Hematopoietic multipotent progenitor cell treated with erythropoietin and hydrocortisone succinate and interleukin-3 and kit ligand, for 15 days (in vitro differentiated cells): Measurements from ENCODE around the gene TRIP13.
"Not testable (repeated sequence)": the region's sequence is repeated elsewhere in the genome, so short reads cannot be mapped to it uniquely, and the experiment has no call there.

Experiments
- DNase-seq: peaks from one replicate; pipeline ENCODE4 v3.0.0-alpha.2; 2015; ENCODE audit warnings: low spot score

Gene TRIP13

GRCh38 chr5:893711-894110 lies 1.0 kb downstream of the TRIP13 start:
- DNase-seq = no peak

- DNase-seq = no peak
These were observed 8.1 kb downstream of the TRIP13 start for GRCh38 chr5:900781-901180.

DNA sequence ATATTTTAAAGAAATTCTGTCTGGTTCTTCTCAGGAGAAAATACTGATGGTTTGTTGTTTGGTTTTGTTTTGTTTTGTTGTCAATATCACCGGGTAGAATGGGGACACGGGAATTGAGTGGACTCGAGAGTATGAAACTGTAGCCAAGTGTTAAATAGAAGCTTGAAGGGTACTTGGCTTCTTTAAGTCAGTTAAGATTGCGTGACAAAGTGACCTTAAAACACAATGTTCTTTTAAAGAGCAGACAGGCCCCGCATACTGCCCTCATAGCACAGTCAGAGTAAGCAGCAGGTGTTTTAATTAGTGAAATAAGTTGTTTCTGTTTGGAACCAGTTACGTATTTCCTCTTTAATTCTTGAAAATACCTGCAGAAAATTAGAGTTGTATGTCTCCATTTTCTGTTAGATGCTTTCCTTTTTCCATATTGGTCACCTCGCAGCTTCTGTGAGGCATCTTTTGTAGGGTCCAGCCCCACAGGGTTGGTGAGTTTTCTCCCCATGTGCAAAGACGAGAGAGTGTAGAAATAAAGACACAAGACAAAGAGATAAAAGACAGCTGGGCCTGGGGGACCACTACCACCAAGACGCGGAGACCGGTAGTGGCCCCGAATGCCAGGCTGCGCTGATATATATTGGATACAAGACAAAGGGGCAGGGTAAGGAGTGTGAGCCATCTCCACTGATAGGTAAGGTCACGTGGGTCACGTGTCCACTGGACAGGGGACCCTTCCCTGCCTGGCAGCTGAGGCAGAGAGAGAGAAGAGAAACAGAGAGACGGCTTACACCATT lies 9.6 kb downstream of the TRIP13 start:
- DNase-seq = no peak

- no peak for DNase-seq
These were observed 11.0 kb downstream of the TRIP13 start for GRCh38 chr5:903756-904096.

GRCh38 chr5:905139-905642 lies 12.5 kb downstream of the TRIP13 start:
- no peak for DNase-seq

DNA sequence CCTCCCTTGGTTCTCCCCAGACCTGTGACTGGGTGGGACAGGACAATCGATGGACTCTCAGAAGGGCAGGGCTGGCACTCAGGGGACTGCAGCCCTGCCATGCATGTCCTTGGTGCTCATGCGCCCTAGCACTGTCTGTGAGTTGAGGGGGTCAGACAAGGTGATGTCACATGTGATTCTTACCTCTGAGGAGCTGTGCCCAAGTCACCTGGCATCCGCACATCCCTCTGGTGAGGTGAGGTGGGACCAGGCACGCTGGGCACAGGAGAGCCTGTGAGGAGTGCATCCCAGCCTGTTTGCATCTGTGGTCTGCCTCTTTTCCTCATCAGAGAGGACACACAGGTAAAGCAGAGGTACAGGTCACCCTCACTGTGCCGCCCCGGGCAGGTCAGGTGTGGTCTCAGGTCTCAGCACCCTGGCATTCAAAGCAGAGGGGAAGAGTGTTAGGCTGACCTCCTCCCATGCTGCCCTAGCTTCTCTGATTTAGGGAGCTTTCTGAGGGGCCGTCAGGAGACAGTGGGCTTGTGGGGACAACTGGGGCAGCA lies 14.8 kb downstream of the TRIP13 start:
- no peak for DNase-seq

- DNase-seq = no peak
These were observed 15.5 kb downstream of the TRIP13 start for GRCh38 chr5:908172-908571.

DNA sequence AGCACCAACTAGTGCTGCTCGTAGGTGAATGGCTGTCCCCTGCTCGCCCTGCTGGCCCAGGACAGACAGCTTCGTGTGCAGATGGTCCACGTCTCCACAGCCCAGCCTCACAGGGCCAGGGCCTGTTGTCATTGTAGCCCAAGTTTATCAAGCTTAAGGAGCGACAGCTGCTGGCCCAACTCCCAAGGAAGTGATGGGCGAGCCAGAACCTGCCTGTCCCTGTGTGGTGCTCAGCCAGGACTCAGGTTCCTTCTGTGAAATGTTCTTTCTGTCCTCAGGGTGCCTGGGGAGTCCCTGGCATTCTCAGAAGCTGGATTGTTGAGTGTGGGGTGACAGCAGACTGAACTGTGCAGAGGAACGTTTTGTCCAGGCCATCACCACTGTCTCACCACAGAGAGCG lies 16.4 kb downstream of the TRIP13 start:
- no peak for DNase-seq

- no peak for DNase-seq
These were observed 17.5 kb downstream of the TRIP13 start for GRCh38 chr5:909994-910768.

DNA sequence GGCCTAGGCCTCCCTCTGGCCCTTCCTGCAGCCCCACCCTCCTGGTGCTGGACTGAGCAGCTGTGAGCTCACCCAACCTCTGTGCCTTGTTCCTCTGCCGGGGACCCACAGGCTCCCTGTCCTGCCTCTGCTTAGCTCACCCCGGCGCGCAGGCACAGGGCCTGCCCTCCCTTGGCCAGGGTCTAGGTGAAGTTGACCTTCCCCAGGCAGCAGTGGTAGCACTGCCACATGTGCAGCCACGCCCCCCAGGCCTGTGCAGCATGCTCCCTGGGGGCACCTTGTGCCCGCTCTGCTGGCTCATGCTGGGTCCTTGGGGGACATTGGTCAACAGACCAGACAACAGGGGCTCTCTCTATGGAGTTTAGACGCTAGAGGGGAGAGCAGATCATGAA lies 18.1 kb downstream of the TRIP13 start:
- DNase-seq = no peak

DNA sequence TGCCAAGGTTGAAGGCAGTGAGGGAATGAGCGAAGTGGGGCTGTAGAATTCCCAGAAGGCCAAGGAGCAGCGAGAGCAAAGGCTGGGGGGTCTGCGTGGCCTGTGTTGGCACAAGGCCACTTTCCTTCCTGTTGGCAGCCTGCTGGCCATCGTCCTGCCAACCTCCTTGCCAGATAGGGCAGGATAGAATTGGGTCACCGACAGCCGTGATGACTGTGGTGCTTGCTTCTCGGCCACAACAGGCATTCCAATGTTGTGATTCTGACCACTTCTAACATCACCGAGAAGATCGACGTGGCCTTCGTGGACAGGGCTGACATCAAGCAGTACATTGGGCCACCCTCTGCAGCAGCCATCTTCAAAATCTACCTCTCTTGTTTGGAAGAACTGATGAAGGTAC lies 18.9 kb downstream of the TRIP13 start:
- DNase-seq = no peak

- no peak for DNase-seq
These were observed 19.8 kb downstream of the TRIP13 start for GRCh38 chr5:912280-913091.

- no peak for DNase-seq
These were observed 21.5 kb downstream of the TRIP13 start for GRCh38 chr5:914174-914573.

DNA sequence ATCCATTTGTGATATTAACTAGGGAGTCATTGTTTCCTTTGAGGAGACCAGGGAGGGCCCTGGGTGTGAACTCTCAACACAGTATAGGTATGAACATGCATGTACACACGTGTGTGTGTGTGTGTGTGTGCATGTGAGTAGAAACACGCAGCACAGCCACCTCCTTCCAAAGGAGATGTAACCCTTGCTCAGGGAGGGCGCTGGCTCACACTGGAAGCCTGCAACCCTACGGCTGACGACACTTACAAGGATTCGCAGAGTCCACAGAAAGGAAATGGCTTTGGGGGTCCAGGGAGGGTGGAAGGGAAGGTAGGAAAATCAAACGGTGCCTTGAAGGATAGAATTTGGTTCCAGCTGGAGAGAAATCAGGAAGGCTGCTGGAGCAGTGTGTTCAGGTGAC lies 21.9 kb downstream of the TRIP13 start:
- DNase-seq = no peak

- DNase-seq = not testable (repeated sequence)
These were observed 22.7 kb downstream of the TRIP13 start for GRCh38 chr5:915346-915745.

GRCh38 chr5:915946-916345 lies 23.3 kb downstream of the TRIP13 start:
- DNase-seq = no peak

DNA sequence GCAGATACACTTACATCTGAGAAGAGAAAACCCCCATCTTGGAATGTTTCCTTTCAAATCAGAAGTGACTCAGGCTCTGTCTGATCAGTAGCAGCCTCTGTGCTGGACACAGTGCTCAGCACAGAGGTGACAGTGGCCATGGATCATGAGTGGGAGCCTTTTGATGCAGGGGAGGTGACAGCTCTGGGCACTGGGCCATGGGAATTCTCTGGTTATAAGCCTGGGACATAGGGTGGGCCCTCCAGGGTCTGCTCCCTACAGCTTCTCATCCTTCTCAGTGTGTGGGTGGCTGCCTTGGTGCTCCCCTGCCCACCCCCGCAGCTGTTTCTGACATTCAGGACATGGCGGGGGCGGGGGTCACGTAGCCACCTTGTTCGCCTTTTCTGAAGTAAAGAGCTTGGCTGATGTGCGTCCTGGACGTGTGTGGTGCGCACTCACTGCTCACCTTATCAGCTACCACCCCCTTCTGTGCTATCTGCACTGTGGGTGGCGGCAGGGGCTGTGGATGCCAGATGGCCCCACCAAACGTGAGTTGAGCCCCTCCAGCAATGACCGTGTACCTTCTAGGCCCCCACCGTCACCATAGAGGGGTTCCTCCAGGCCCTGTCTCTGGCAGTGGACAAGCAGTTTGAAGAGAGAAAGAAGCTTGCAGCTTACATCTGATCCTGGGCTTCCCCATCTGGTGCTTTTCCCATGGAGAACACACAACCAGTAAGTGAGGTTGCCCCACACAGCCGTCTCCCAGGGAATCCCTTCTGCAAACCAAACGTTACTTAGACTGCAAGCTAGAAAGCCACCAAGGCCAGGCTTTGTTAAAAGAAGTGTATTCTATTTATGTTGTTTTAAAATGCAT lies 24.0 kb downstream of the TRIP13 start:
- no peak for DNase-seq

DNA sequence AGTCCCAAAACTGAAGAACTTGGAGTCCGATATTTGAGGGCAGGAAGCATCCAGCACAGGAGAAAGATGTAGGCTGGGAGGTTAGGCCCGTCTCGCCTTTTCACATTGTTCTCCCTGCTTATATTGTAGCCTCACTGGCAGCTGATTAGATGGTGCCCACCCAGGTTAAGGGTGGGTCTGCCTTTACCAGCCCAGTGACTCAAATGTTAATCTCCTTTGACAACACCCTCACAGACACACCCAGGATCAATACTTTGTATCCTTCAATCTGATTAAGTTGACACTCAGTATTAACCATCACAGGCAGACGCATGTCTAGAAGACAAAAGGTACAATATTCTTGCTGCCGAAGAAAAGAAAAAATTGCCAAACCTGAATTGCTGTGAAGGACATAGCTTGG lies 26.0 kb downstream of the TRIP13 start:
- DNase-seq = not testable (repeated sequence)

DNA sequence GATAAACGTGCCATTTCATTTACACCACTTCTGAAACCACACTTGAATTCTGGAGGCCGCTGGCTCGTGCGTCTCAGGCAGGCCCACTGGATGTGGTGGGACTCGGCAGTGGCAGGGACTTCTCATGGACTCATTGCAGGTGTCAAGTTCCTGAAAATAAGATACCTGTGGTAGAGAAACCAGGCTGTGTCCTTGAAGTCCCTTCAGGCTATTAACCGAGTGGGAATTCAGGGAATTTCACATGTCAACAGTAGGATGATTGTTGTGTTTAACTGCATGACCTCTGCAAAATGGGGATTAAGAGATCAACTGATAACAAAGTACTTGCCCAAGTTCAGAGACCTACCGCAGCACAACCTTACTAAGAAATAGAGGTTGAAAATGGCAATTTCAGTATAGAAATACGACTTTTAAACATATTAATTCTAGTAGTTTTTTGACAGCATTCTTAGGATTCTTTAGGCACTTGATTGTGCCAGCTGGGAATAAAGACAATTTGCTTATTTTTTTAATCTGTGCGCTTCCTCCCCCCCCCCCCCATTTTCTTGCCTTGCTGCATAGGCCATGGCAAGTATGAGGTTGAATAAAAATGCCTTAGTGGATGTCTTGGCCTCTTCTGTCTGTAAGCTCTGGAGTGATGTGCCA lies 26.8 kb downstream of the TRIP13 start:
- no peak for DNase-seq

- DNase-seq = no peak
These were observed 27.6 kb downstream of the TRIP13 start for GRCh38 chr5:920321-920720.
